Brain pericyte (primary cell): ENCODE data around the gene ING4.

ENCODE experiments used
- DNase-seq: peaks from one replicate; pipeline ENCODE4 v3.0.0-alpha.2; 2012; ENCODE audit warnings: low read depth, low spot score

Gene ING4

GRCh38 chr12:6688543-6688998, 25.7 kb upstream of the ING4 start:
- DNase-seq, result no peak

GRCh38 chr12:6685814-6686213, 22.9 kb upstream of the ING4 start:
- no peak for DNase-seq

- no peak for DNase-seq
Measured at GRCh38 chr12:6684609-6685008, 21.7 kb upstream of the ING4 start.

GRCh38 chr12:6676962-6677361, 14.0 kb upstream of the ING4 start:
- no peak for DNase-seq

- no peak for DNase-seq
Measured at GRCh38 chr12:6672143-6672542, 9.2 kb upstream of the ING4 start.

- no peak for DNase-seq
Measured at GRCh38 chr12:6667559-6668210, 4.8 kb upstream of the ING4 start.

GRCh38 chr12:6666211-6666610, 3.3 kb upstream of the ING4 start:
- no peak for DNase-seq

GRCh38 chr12:6664902-6665301, 2.0 kb upstream of the ING4 start:
- DNase-seq, result no peak

- no peak for DNase-seq
Measured at GRCh38 chr12:6662602-6662905, 365 bp downstream of the ING4 start.

GRCh38 chr12:6653987-6654386, 8.9 kb downstream of the ING4 start:
- DNase-seq, result no peak

GRCh38 chr12:6653342-6653741, 9.6 kb downstream of the ING4 start:
- no peak for DNase-seq

- no peak for DNase-seq
Measured at GRCh38 chr12:6652391-6652790, 10.5 kb downstream of the ING4 start.

- DNase-seq, result no peak
Measured at GRCh38 chr12:6650832-6651231, 12.1 kb downstream of the ING4 start.

GRCh38 chr12:6647083-6647604, 15.8 kb downstream of the ING4 start, which contains the start of gene ACRBP:
TSS of gene ACRBP (minus strand) at chr12:6647432. CDS start at chr12:6647366, 66 bp downstream.
- DNase-seq, result no peak

- no peak for DNase-seq
Measured at GRCh38 chr12:6646276-6647082, 16.4 kb downstream of the ING4 start.

- no peak for DNase-seq
Measured at GRCh38 chr12:6644903-6645302, 18.0 kb downstream of the ING4 start.

- DNase-seq, result no peak
Measured at GRCh38 chr12:6644257-6644596, 18.7 kb downstream of the ING4 start.

- DNase-seq, result no peak
Measured at GRCh38 chr12:6643569-6644256, 19.2 kb downstream of the ING4 start.

- DNase-seq, result no peak
Measured at GRCh38 chr12:6641131-6641530, 21.8 kb downstream of the ING4 start.

- no peak for DNase-seq
Measured at GRCh38 chr12:6640497-6640896, 22.4 kb downstream of the ING4 start.

GRCh38 chr12:6639151-6639801, 23.6 kb downstream of the ING4 start:
- DNase-seq, result no peak

- DNase-seq, result no peak
Measured at GRCh38 chr12:6638305-6638704, 24.6 kb downstream of the ING4 start.
